Neuronal stem cell (in vitro differentiated cells): Measurements from ENCODE around the gene CHID1.

Source experiments
- DNase-seq: peaks from one replicate; pipeline ENCODE4 v3.0.0-alpha.2; 2013; ENCODE audit warnings: low spot score
- H2AFZ ChIP-seq: one replicate; pipeline ENCODE4 v1.6.1; 2013; ENCODE audit warnings: mild to moderate bottlenecking, low read length, inconsistent platforms
- H2AK5ac ChIP-seq: 2 replicates; pipeline ENCODE4 v1.6.1; 2013; ENCODE audit warnings: low read depth, mild to moderate bottlenecking, inconsistent platforms, low read length, moderate library complexity, mixed read lengths
- H2BK120ac ChIP-seq: 2 replicates; pipeline ENCODE4 v1.6.1; 2013; ENCODE audit warnings: low read depth, mild to moderate bottlenecking, inconsistent platforms, low read length, moderate library complexity, mixed read lengths
- H2BK12ac ChIP-seq: one replicate; pipeline ENCODE4 v1.6.1; 2013; ENCODE audit warnings: low read length, inconsistent platforms
- H2BK15ac ChIP-seq: 2 replicates; pipeline ENCODE4 v1.6.1; 2013; ENCODE audit warnings: mild to moderate bottlenecking, low read length, inconsistent platforms, mixed read lengths
- H2BK5ac ChIP-seq: one replicate; pipeline ENCODE4 v1.6.1; 2013; ENCODE audit warnings: inconsistent platforms, mild to moderate bottlenecking, low read length, moderate library complexity
- H3K14ac ChIP-seq: one replicate; pipeline ENCODE4 v1.6.1; 2013; ENCODE audit warnings: low read length, inconsistent platforms
- H3K18ac ChIP-seq: 2 replicates; pipeline ENCODE4 v1.6.1; 2013; ENCODE audit warnings: low read length, inconsistent platforms
- H3K23ac ChIP-seq: 2 replicates; pipeline ENCODE4 v1.6.1; 2013; ENCODE audit warnings: low read depth, mild to moderate bottlenecking, mixed read lengths, low read length, inconsistent platforms; ENCODE audit not compliant: poor library complexity
- H3K27ac ChIP-seq: replicated peaks from 3 replicates; pipeline ENCODE4 v1.5.1; 2013; ENCODE audit warnings: low read length, inconsistent platforms
- H3K27me3 ChIP-seq, 3 experiments: 2 replicates each; pipeline ENCODE4 v1.6.1; 2013; ENCODE audit warnings: low read length in 3 of 3, mild to moderate bottlenecking in 2 of 3, inconsistent platforms in 1 of 3, low read depth in 1 of 3, mixed read lengths in 1 of 3, moderate library complexity in 1 of 3; ENCODE audit not compliant: control insufficient read depth in 3 of 3, insufficient read depth in 3 of 3
- H3K36me3 ChIP-seq, 2 donors: replicated peaks in 1 of 2; 2 replicates each; pipeline ENCODE4 v1.6.1; 2013; ENCODE audit warnings: low read length in 2 of 2; ENCODE audit not compliant: control insufficient read depth in 2 of 2, insufficient read depth in 2 of 2
- H3K4ac ChIP-seq: 2 replicates; pipeline ENCODE4 v1.6.1; 2013; ENCODE audit warnings: inconsistent platforms, mild to moderate bottlenecking, low read length, moderate library complexity
- H3K4me1 ChIP-seq, 2 donors: 1 replicate in 1 of 2; 2 replicates in 1 of 2; pipeline ENCODE4 v1.6.1; 2013; ENCODE audit warnings: low read length in 2 of 2, low read depth in 1 of 2; ENCODE audit not compliant: control insufficient read depth in 2 of 2, insufficient read depth in 1 of 2
- H3K4me2 ChIP-seq: one replicate; pipeline ENCODE4 v1.6.1; 2013; ENCODE audit warnings: mild to moderate bottlenecking, low read length, inconsistent platforms; ENCODE audit not compliant: insufficient read depth, poor library complexity, severe bottlenecking
- H3K4me3 ChIP-seq, 2 donors: 2 replicates each; pipeline ENCODE4 v1.5.1; 2013; ENCODE audit warnings: low read length in 2 of 2, mild to moderate bottlenecking in 2 of 2, inconsistent platforms in 1 of 2, moderate library complexity in 1 of 2
- H3K79me1 ChIP-seq: one replicate; pipeline ENCODE4 v1.6.1; 2013; ENCODE audit warnings: low read depth, mild to moderate bottlenecking, inconsistent platforms, low read length, moderate library complexity
- H3K9ac ChIP-seq: one replicate; pipeline ENCODE4 v1.6.1; 2013; ENCODE audit warnings: mild to moderate bottlenecking, low read depth, low read length, inconsistent platforms; ENCODE audit not compliant: poor library complexity
- H3K9me3 ChIP-seq, 2 donors: replicated peaks in 1 of 2; 2 replicates each; pipeline versions ENCODE3 to v1.6.1; 2013; ENCODE audit warnings: low read length in 2 of 2, mild to moderate bottlenecking in 2 of 2, inconsistent platforms in 1 of 2, low read depth in 1 of 2, mixed read lengths in 1 of 2, moderate library complexity in 1 of 2; ENCODE audit not compliant: control insufficient read depth in 2 of 2, insufficient read depth in 1 of 2
- H4K8ac ChIP-seq: one replicate; pipeline ENCODE4 v1.6.1; 2013; ENCODE audit warnings: low read depth, mild to moderate bottlenecking, inconsistent platforms, low read length, moderate library complexity
- H4K91ac ChIP-seq: one replicate; pipeline ENCODE4 v1.6.1; 2013; ENCODE audit warnings: low read length, low read depth, mild to moderate bottlenecking, inconsistent platforms; ENCODE audit not compliant: poor library complexity
- WGBS, 2 donors: extraction: QIAGEN DNeasy Blood & Tissue Kit; methylation state at CpG; one replicate each; pipeline ENCODE4 v1.1.7; 2013; ENCODE audit warnings: missing lambda C conversion rate in 2 of 2, mixed read lengths in 1 of 2; ENCODE audit not compliant: insufficient read length in 2 of 2, insufficient replicate concordance in 1 of 2; ENCODE audit errors: extremely low coverage in 2 of 2; 5-methylcytosine and 5-hydroxymethylcytosine counted together

Gene CHID1

GRCh38 chr11:937841-938261 is 27.2 kb upstream of the CHID1 start:
- no peak overlapping the region for H3K27ac ChIP-seq
- H2AFZ ChIP-seq: no peak overlapping the region
- H3K18ac ChIP-seq: no peak overlapping the region
- WGBS, 2 donors: no CpG with 5 or more reads among the region's 10 CpGs
- H2BK5ac ChIP-seq: no peak overlapping the region
- peaks cover 6% of the 10 kb centered on the region for H3K79me1 ChIP-seq
- H2BK120ac ChIP-seq: no peak overlapping the region
- no peak overlapping the region for H3K4me3 ChIP-seq
- H4K8ac ChIP-seq: no peak overlapping the region
- H2BK15ac ChIP-seq: no peak overlapping the region
- H3K9me3 ChIP-seq: no peaks in the 10 kb centered on the region
- H3K4me1 ChIP-seq: peaks cover 21 to 25% of the 10 kb centered on the region in 2 donors
- H4K91ac ChIP-seq: no peak overlapping the region
- H3K4ac ChIP-seq: no peak overlapping the region
- H3K4me2 ChIP-seq: no peak overlapping the region
- peaks cover 2 to 6% of the 10 kb centered on the region in 2 donors for H3K36me3 ChIP-seq
- no peak overlapping the region for H2AK5ac ChIP-seq
- DNase-seq: no peak
- H3K14ac ChIP-seq: no peak overlapping the region
- H3K9ac ChIP-seq: no peak overlapping the region
- H3K27me3 ChIP-seq: no peaks in the 10 kb centered on the region
- no peak overlapping the region for H3K23ac ChIP-seq
- H2BK12ac ChIP-seq: no peak overlapping the region

DNA sequence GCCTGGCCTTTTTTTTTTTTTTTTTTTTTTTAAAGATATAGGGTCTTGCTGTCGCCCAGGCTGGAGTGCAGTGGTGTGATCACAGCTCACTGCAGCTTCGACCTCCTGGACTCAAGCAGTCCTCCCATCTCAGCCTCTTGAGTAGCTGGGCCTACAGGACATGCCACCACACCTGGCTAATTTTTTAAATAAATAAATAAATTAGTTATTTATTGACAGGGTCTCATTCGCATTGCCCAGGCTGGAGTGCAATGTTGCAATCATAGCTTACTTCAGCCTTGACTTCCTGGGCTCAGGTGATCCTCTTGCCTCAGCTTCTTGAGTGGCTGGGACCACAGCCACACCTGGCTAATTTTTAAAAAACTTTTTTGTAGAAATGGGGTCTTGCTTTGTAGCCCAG is 25.6 kb upstream of the CHID1 start:
- Histone ChIP-seq H2BK12ac (no peak overlapping the region), H3K9ac (no peak overlapping the region), H3K14ac (no peak overlapping the region), H2AK5ac (no peak overlapping the region), H3K27ac (no peak overlapping the region), H3K4me2 (no peak overlapping the region), H3K4ac (no peak overlapping the region), H4K8ac (no peak overlapping the region), H2AFZ (no peak overlapping the region), H2BK120ac (no peak overlapping the region), H3K18ac (no peak overlapping the region), H3K27me3 (no peaks in the 10 kb centered on the region), H3K4me1 (peaks cover 12 to 22% of the 10 kb centered on the region in 2 donors), H3K36me3 (peaks cover 2 to 6% of the 10 kb centered on the region in 2 donors), H2BK5ac (no peak overlapping the region), H3K4me3 (no peak overlapping the region), H3K23ac (no peak overlapping the region), H3K9me3 (no peaks in the 10 kb centered on the region), H3K79me1 (peaks cover 6% of the 10 kb centered on the region), H4K91ac (no peak overlapping the region), H2BK15ac (no peak overlapping the region)
- no CpG with 5 or more reads among the region's 3 CpGs for WGBS, 2 donors
- no peak for DNase-seq

DNA sequence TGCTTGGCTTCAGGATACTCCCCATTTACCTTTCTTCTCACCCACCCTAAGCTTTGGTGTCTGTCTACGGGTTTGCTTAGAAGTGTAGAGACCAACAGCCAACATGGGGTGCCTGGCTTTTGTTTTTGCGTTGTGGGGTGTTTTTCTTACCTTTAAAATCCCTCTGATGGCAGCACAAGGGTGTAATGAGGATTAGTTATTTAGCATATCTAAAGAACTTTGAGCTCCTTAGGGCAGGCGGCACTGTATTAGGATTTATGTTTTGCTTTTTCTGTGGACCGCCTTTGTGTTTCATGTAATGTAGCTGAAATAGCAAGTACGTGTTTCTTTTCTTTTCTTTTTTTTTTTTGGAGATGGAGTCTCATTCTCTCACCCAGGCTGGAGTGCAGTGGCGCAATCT is 23.9 kb upstream of the CHID1 start:
- Histone ChIP-seq H2BK5ac (no peak overlapping the region), H2BK12ac (no peak overlapping the region), H3K4me3 (no peak overlapping the region), H2BK15ac (no peak overlapping the region), H2BK120ac (no peak overlapping the region), H3K79me1 (peaks cover 6% of the 10 kb centered on the region), H3K27ac (no peak overlapping the region), H3K23ac (no peak overlapping the region), H3K4me2 (no peak overlapping the region), H3K27me3 (no peaks in the 10 kb centered on the region), H3K18ac (no peak overlapping the region), H3K36me3 (peaks cover 2 to 8% of the 10 kb centered on the region in 2 donors), H3K9ac (no peak overlapping the region), H3K4ac (no peak overlapping the region), H2AK5ac (no peak overlapping the region), H4K8ac (no peak overlapping the region), H3K14ac (no peak overlapping the region), H3K9me3 (no peaks in the 10 kb centered on the region), H2AFZ (no peak overlapping the region), H4K91ac (no peak overlapping the region), H3K4me1 (peaks cover 0 to 10% of the 10 kb centered on the region in 2 donors)
- WGBS, 2 donors: no CpG with 5 or more reads among the region's 6 CpGs
- no peak for DNase-seq

- Histone ChIP-seq H3K4me1 (peaks cover 0 to 10% of the 10 kb centered on the region in 2 donors), H3K36me3 (peaks cover 2 to 14% of the 10 kb centered on the region in 2 donors), H3K18ac (peak overlapping the region; percentile 12), H3K23ac (no peak overlapping the region), H3K79me1 (peaks cover 6% of the 10 kb centered on the region), H3K14ac (no peak overlapping the region), H4K91ac (no peak overlapping the region), H3K9ac (no peak overlapping the region), H3K9me3 (no peaks in the 10 kb centered on the region), H3K4ac (no peak overlapping the region), H2BK120ac (no peak overlapping the region), H2BK5ac (no peak overlapping the region), H3K4me3 (no peak overlapping the region), H2AFZ (no peak overlapping the region), H3K4me2 (no peak overlapping the region), H3K27ac (no peak overlapping the region), H4K8ac (no peak overlapping the region), H3K27me3 (no peaks in the 10 kb centered on the region), H2BK12ac (no peak overlapping the region), H2AK5ac (no peak overlapping the region), H2BK15ac (no peak overlapping the region)
- DNase-seq: no peak
- WGBS, 2 donors: no CpG with 5 or more reads among the region's 7 CpGs
Measured at GRCh38 chr11:933936-934335, 23.3 kb upstream of the CHID1 start.
